Stimulated activated CD4-positive, alpha-beta T cell treated with anti-CD3 and anti-CD28 coated beads, Interleukin-12 subunit alpha, Interleukin-12 subunit beta, amount 100 ng/mL, for 4 hours (primary cell): ENCODE measurements around the gene SPN.
A peak's percentile ranks its signal among the peaks of the same experiment; 100 is the strongest.
"Not testable (repeated sequence)": the region's sequence is repeated elsewhere in the genome, so short reads cannot be mapped to it uniquely, and the experiment has no call there.

Experiments used
- DNase-seq: peaks from one replicate; pipeline ENCODE4 v3.0.0-alpha.2; 2020

The SPN gene

GRCh38 chr16:29649588-29650494 is 13.2 kb upstream of the SPN start:
- DNase-seq, result no peak

GRCh38 chr16:29650771-29651170 is 12.3 kb upstream of the SPN start:
- no peak for DNase-seq

- DNase-seq, result no peak
Measured at GRCh38 chr16:29651774-29652349, 11.2 kb upstream of the SPN start.

GRCh38 chr16:29653471-29653870 is 9.6 kb upstream of the SPN start:
- no peak for DNase-seq

GRCh38 chr16:29653890-29654289 is 9.2 kb upstream of the SPN start:
- DNase-seq, result not testable (repeated sequence)

- DNase-seq, result no peak
Measured at GRCh38 chr16:29656688-29657523, 6.1 kb upstream of the SPN start.

GRCh38 chr16:29658705-29659104 is 4.3 kb upstream of the SPN start:
- no peak for DNase-seq

- no peak for DNase-seq
Measured at GRCh38 chr16:29662000-29662728, 883 bp upstream of the SPN start.

GRCh38 chr16:29662729-29663015 is 375 bp upstream of the SPN start:
- peak; percentile 13 for DNase-seq

GRCh38 chr16:29663807-29664090 is 702 bp downstream of the SPN start:
- DNase-seq, result peak; percentile 12

- DNase-seq, result peak; percentile 39
Measured at GRCh38 chr16:29664091-29664921, 1.3 kb downstream of the SPN start.

- DNase-seq, result peak; percentile 18
Measured at GRCh38 chr16:29665294-29666077, 2.4 kb downstream of the SPN start.

GRCh38 chr16:29667322-29667610 is 4.2 kb downstream of the SPN start:
- not testable (repeated sequence) for DNase-seq

GRCh38 chr16:29667755-29668154 is 4.7 kb downstream of the SPN start:
- no peak for DNase-seq

GRCh38 chr16:29668267-29668666 is 5.2 kb downstream of the SPN start:
- no peak for DNase-seq

- DNase-seq, result no peak
Measured at GRCh38 chr16:29673501-29673900, 10.5 kb downstream of the SPN start.

GRCh38 chr16:29674188-29674587 is 11.1 kb downstream of the SPN start:
- DNase-seq, result no peak

- no peak for DNase-seq
Measured at GRCh38 chr16:29675811-29676643, 13.0 kb downstream of the SPN start.

- no peak for DNase-seq
Measured at GRCh38 chr16:29676989-29677785, 14.1 kb downstream of the SPN start.

- no peak for DNase-seq
Measured at GRCh38 chr16:29678691-29679267, 15.7 kb downstream of the SPN start, which contains the start of gene QPRT. Gene QPRT (plus strand): TSS chr16:29679180. CDS start chr16:29679198, 18 bp downstream.
